ENCODE results near the gene ZMYND10. TPM values are rescaled to one million over a fixed set of nuclear protein-coding genes. Genes with fewer than 3 reads are reported as not detected.

The ZMYND10 gene
- total RNA-seq, 1 donor from 2014 or later, result not detected

GRCh38 chr3:50294089-50294488 lies 51.4 kb downstream of the ZMYND10 start:
- TF ChIP-seq CTCF (IDR thresholded peaks at IDR 0.05; ENCODE audit: unreplicated experiment), result no peak
- Mint-ChIP-seq H3K4me3 (ENCODE audit: unreplicated experiment) (no peak overlapping the region), H3K36me3 (ENCODE audit: low read depth, unreplicated experiment) (peaks cover 4% of the 10 kb centered on the region), H3K27ac (ENCODE audit: unreplicated experiment) (no peak overlapping the region), H3K27me3 (ENCODE audit: unreplicated experiment) (peaks cover 6% of the 10 kb centered on the region), H3K4me1 (ENCODE audit: unreplicated experiment) (peaks cover 15% of the 10 kb centered on the region), H3K9me3 (ENCODE audit: unreplicated experiment) (no peaks in the 10 kb centered on the region)
- DNase-seq (ENCODE audit: low spot score), result no peak

GRCh38 chr3:50293079-50293801 lies 52.3 kb downstream of the ZMYND10 start:
- DNase-seq (ENCODE audit: low spot score), result no peak
- peaks cover 15% of the 10 kb centered on the region for H3K4me1 Mint-ChIP-seq (ENCODE audit: unreplicated experiment)
- no peaks in the 10 kb centered on the region for H3K9me3 Mint-ChIP-seq (ENCODE audit: unreplicated experiment)
- TF ChIP-seq CTCF (IDR thresholded peaks at IDR 0.05; ENCODE audit: unreplicated experiment), result no peak
- peaks cover 11% of the 10 kb centered on the region for H3K27me3 Mint-ChIP-seq (ENCODE audit: unreplicated experiment)
- peak overlapping the region; percentile 83 for H3K27ac Mint-ChIP-seq (ENCODE audit: unreplicated experiment)
- H3K36me3 Mint-ChIP-seq (ENCODE audit: low read depth, unreplicated experiment), result peaks cover 4% of the 10 kb centered on the region
- H3K4me3 Mint-ChIP-seq (ENCODE audit: unreplicated experiment), result peak overlapping the region; percentile 87

- no peak for TF ChIP-seq CTCF (IDR thresholded peaks at IDR 0.05; ENCODE audit: unreplicated experiment)
- H3K36me3 Mint-ChIP-seq (ENCODE audit: low read depth, unreplicated experiment), result peaks cover 4% of the 10 kb centered on the region
- H3K27ac Mint-ChIP-seq (ENCODE audit: unreplicated experiment), result peak within 1 kb of the TSS; percentile 83
- H3K4me3 Mint-ChIP-seq (ENCODE audit: unreplicated experiment), result peak within 1 kb of the TSS; percentile 92
- DNase-seq (ENCODE audit: low spot score), result peak; percentile 93
- peaks cover 12% of the 10 kb centered on the region for H3K4me1 Mint-ChIP-seq (ENCODE audit: unreplicated experiment)
- H3K27me3 Mint-ChIP-seq (ENCODE audit: unreplicated experiment), result peaks cover 11% of the 10 kb centered on the region
- H3K9me3 Mint-ChIP-seq (ENCODE audit: unreplicated experiment), result no peaks in the 10 kb centered on the region
Observed at GRCh38 chr3:50292159-50293078, 53.1 kb downstream of the ZMYND10 start, which contains the start of gene IFRD2. TSS of gene IFRD2 (minus strand) at chr3:50292429. CDS start at chr3:50292274, 155 bp downstream.

Other genes starting within 250 kb of the ZMYND10 start
- gene SEMA3F, start 190.4 kb downstream of the ZMYND10 start, total RNA-seq (ENCODE audit: unreplicated experiment), result 21.3 TPM
- gene GNAT1, start 154.1 kb downstream of the ZMYND10 start, total RNA-seq (ENCODE audit: unreplicated experiment), result 0.59 TPM
- gene SLC38A3, start 140.5 kb downstream of the ZMYND10 start, total RNA-seq (ENCODE audit: unreplicated experiment), result 0.56 TPM
- gene GNAI2, start 109.5 kb downstream of the ZMYND10 start, total RNA-seq (ENCODE audit: unreplicated experiment), result 771 TPM
- 1.7 TPM for gene SEMA3B, start 76.6 kb downstream of the ZMYND10 start, total RNA-seq (ENCODE audit: unreplicated experiment)
- 0.18 TPM for gene LSMEM2, start 66.6 kb downstream of the ZMYND10 start, total RNA-seq (ENCODE audit: unreplicated experiment)
- gene IFRD2, start 53.3 kb downstream of the ZMYND10 start, total RNA-seq (ENCODE audit: unreplicated experiment), result 43.2 TPM
- gene HYAL3, start 46.3 kb downstream of the ZMYND10 start, total RNA-seq (ENCODE audit: unreplicated experiment), result 12.7 TPM
- 17.1 TPM for gene NAA80, start 46.3 kb downstream of the ZMYND10 start, total RNA-seq (ENCODE audit: unreplicated experiment)
- gene HYAL1, start 42.2 kb downstream of the ZMYND10 start, total RNA-seq (ENCODE audit: unreplicated experiment), result 1.6 TPM
- 214 TPM for gene HYAL2, start 23.0 kb downstream of the ZMYND10 start, total RNA-seq (ENCODE audit: unreplicated experiment)
- gene TUSC2, start 17.5 kb downstream of the ZMYND10 start, total RNA-seq (ENCODE audit: unreplicated experiment), result 36.4 TPM
- gene RASSF1, start 4.9 kb downstream of the ZMYND10 start, total RNA-seq (ENCODE audit: unreplicated experiment), result 14.8 TPM
- 18.0 TPM for gene NPRL2, start 5.0 kb upstream of the ZMYND10 start, total RNA-seq (ENCODE audit: unreplicated experiment)
- 5.5 TPM for gene CYB561D2, start 5.1 kb upstream of the ZMYND10 start, total RNA-seq (ENCODE audit: unreplicated experiment)
- 44.9 TPM for gene TMEM115, start 13.8 kb upstream of the ZMYND10 start, total RNA-seq (ENCODE audit: unreplicated experiment)
- 17.3 TPM for gene CACNA2D2, start 157.9 kb upstream of the ZMYND10 start, total RNA-seq (ENCODE audit: unreplicated experiment)
- 4.0 TPM for gene C3orf18, start 222.0 kb upstream of the ZMYND10 start, total RNA-seq (ENCODE audit: unreplicated experiment)
- gene HEMK1, start 223.8 kb upstream of the ZMYND10 start, total RNA-seq (ENCODE audit: unreplicated experiment), result 10.9 TPM

Data from endothelial cell (in vitro differentiated cells).